Globus pallidus (tissue), 1 donor: ENCODE measurements around the gene RPTOR.

Experiments
- DNase-seq: peaks from one replicate; pipeline ENCODE4 v3.0.0-alpha.2; 2015; ENCODE audit warnings: low spot score

Gene RPTOR

DNA sequence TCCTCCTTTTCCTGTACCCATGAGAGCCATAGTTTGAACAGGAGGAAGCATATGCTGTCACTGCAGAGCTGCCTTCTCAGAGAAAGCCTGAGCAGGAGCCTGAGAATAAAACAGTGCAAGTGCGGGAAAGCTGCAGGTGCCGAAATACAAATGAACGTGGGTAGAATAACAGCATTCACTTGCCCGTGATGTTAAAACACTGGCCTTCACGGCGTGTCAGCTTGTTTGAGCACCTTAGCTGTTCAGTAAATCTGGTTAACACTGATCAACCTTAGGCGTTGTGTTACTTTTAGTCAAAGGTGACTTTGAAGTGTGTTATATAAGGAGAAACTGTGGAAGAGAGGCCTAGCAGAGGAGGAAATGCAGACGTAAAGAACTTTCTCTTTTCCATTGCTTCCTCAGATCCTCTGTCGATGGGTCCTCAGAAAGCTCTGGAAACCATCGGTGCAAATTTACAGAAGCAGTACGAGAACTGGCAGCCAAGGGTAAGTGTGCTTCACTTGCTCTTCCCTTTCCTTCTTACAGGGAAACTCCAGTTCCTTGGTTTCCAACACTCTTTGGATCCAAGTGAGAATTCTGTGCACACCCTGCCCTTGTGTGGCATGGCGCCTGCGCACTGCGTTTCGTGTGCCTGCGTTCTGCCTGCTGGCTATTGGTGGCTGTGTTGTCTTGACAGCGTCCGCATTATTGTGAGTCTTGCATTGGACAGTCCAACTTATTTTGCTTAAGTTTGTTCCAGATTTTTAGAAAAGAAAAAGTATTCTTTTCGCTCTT lies 98.9 kb downstream of the RPTOR start:
- no peak for DNase-seq

DNA sequence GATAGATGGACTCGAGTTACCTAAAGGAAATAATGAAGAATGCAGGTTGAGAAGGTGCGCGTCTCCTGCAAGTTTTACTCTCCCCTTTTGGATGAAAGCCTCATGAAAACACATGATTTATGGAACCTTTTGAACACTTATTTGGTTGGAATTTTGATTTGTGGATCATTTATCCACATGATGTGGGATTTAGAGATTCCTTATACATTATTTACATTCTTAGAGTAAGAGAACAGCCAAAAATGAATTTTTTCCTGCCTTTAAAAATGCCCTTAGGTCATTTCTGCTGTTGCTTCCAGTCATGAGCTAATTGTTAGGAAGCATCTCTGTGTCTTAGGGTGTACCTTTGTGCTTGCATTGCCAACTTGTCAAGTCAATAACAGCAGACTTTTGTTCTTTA lies 99.9 kb downstream of the RPTOR start:
- DNase-seq, result no peak

DNA sequence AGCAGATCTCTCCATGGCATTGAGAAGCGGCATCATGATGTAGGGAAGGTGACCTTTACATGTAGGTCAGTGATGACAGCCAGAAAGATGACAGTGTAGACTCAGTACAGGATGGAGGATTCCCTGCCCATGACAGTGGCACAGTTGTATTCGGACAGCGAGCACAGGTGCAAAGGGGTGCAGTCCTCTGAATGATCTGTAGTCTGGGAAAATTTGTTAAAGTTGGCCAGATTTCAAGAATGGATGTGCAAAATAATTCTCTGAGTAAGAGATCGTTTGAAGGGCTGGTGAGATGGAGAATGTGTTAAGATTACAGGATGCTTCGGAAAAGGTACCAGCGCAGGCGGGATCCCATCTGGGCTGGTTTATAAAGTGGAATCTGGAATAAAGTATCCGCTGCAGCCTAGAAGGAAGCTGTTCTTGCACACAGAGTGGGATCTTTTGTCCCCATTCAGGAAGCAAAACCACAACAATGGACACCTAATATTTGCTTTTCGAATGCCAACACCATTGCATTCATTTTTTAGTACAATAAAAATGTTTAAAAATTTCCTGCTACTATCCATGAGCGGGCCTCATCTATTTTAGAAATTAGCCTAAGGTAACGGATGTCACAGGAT lies 101.2 kb downstream of the RPTOR start:
- no peak for DNase-seq

DNA sequence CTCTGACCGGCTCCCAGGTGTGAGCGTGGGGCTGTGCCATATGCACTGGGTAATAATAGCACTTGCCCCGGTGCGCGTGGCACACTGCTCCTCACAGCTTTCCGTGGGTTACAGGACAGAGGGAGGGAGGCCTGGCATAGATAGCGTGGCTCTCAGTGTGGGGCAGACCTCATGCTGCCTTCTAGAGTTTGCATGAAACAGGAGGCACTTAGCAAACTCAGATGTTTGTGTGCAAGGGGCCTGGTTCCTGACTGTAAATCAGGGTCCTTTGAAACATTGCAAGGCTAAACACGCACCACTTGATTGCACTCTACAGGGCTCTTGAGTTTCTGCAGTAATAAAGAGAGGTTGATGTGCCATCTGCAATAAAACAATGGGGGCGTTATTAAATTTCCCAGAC lies 101.7 kb downstream of the RPTOR start:
- no peak for DNase-seq

DNA sequence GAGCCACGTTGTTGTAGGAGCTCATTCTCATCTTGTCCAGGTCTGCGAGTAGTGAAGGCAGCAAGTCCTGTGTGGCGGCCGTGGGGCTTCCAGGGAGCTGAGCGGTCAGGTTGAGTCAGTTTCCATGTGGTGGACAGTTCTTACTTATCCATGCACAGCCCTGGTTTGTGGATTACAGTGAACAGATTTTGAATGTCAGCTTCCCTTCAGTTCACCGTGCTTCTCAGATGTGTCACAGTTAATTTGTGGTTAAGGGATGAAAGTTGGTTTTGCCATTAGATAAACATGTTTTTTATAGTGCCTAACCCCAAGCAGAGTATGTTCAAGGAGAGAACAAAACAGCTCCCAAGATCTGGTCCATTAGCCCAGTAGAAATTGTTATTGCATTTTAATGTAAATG lies 103.1 kb downstream of the RPTOR start:
- no peak for DNase-seq

DNA sequence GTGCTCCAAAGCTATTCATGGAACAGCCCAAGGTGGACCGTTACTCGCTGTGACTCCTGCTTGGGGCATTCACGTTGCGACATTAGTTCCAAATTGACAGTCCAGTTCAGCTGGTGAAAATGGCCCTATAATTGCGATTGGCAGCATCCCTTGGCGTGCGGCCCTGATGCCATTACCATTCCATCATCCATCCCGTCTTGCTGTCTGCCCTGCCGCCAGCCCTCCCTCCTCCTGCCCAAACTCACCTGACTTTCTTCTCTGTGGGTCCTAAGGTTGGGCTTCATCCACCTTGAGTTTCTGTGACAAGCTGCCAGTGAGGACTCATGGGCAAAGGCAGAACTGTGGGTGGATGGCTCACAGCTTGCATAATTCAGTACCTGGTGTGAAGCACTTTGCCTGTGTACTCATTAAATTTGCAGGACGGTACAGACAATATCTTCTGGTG lies 104.6 kb downstream of the RPTOR start:
- no peak for DNase-seq

DNA sequence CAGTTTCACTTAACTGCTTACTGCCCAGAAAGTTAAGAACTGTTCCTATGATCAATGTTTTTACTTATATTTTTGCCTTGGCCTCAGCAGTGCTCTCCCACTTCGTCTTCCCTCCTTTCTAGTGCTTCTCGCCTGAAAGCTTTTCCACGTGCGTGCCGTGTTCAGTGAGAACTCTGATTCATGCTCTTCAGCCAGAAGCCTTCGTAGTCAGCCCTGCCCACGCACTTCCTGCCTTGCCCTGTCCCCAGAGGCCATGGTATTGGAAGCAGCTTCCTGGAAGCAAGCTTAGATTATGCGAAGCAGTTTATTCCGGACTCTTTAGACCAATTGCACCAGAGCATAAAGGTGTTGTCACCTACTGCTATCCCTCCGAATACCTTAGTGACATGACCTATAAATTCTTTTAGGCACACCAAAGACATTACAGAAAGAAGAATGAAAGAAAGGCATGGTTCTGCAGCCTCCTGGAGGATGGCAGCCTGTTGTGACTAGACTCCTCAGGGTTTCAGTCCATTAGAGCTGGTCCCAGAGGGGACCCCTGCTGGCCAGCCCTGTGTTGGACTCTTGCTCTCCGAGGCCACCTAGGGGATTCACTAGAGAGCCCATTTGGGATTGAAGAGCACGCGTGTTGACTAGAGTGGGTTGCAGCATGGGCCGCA lies 105.2 kb downstream of the RPTOR start:
- DNase-seq, result peak; percentile 18

DNA sequence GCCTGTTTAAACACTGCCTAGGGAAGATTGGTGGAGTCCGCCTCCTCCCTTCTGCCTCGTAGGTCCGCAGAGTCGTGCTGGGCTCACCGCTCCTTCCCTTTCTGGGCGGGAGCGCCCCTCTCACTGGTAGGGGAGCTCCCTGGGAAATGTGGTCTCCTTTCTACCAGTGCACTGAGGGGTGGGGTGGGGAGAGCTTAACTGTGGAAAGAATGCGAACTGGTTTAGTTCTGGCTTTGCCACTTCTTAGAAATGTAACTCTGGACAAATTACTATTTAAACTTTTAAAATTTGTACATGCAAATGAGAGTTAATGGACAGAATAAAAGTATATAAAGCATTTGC lies 105.7 kb downstream of the RPTOR start:
- DNase-seq, result no peak

DNA sequence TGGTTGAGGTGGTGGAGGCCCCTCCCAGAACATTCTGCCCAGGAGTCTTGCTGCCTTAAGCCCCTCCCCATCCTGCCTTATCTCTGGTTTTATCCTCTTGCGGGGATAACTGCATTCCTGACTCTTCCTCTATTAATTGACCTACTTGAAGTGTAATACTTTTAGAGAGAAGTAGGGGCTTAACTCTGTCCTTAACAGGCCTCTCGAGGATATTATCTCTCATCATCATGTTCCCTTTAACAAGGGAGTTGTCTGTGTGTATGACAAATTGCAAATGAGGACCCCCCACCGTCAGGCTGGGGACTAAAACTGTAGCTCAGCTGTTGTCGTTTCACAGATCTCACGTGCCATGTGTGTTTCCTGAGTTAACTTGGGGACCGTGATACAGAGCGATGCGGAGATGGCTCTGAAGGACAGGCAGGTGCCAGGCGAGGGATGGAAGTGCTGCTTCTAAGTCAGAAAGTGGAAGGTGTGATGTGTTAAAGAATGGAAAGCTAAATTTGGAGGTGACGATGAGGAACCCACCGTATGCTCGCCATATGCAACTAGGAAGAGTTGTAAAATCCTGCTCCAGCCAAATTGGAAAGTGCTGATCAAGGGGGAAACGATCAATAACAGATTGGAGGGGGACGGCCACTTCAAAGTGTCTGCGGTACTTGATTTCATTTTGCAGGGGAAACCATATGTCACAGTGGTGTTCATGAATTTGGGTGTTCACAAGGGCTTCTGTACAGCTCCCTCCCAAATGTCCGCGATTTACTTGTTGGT lies 106.3 kb downstream of the RPTOR start:
- DNase-seq, result no peak

DNA sequence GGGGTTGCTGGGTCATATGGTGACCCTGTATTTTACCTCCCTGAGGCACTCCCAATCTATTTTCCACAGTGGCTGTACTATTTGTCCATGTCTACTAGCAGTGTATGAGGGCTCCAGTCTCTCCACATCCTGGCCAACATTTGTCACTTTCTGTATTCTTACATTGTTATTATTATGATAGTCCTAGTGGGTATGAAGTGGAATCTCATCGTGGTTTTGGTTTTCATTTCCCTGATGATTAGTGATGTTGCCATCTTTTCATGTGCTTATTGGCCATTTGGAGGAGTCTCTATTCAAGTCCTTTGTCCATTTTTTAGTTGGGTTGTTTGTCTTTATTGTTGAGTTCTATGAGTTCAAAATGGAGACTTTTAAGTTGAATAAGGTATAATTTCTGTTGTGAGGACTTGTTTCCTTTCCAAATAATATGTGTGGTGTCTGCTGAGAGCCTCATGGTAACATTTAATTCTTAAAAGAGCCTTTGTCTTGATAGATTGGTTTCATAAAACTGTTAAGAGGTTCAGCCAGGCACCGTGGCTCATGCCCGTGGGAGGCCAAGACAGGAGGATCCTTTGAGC lies 108.2 kb downstream of the RPTOR start:
- DNase-seq, result no peak

DNA sequence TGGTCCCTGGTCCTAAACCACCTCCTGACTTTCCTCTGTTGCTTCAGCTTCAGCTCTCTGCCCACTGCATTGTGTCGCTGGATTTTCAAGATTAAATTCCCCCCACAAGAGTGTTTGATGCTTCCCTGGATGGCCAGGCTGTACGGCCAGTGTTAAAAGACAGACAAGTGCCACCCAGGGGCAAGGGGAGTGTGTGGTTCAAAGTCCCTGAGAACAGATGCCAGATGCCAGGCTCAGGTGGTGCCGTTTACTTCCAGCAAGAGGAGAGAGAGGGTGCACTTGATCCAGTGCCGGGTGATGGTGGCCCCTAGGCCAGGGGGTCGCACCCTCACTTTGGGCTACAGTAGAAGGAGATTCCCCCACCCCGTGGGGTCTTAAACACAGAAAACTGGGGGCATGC lies 109.2 kb downstream of the RPTOR start:
- no peak for DNase-seq

DNA sequence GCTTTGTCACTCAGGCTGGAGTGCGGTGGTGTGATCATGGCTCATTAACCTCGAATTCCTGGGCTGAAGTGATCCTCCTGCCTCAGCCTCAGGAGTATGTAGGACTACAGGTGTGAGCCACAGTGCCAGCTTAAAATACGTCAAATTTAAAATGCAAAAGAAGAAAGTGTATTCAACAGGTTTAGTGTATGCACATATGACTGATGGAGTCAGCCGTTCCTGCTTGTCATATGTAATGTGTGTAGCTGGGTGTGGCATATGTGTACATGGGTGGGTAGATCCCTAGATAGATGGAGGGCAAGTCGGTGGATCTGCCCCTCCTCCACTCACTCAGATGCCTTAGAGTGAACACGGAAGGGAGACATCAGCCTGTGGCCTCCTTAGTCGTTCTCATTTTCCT lies 111.0 kb downstream of the RPTOR start:
- no peak for DNase-seq

DNA sequence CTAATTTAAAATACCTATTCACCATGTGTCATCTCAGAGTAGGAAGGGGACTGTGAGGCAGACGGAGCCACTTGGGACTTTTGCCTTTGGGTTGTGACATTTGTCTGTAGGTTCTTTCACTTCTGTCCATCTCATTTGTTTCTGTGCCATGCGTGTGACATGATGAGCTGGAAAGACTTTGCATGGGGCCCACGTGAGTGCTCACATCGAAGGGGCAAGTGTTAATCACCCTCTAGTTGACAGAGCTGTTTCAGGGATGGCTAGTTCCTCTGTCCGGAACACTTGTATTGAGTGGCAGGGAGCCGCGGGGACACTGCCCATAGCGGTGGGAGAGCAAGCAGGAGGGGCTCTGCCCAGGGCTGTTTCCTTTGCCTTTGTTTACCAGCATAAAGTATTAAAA lies 112.0 kb downstream of the RPTOR start:
- DNase-seq, result peak; percentile 32

DNA sequence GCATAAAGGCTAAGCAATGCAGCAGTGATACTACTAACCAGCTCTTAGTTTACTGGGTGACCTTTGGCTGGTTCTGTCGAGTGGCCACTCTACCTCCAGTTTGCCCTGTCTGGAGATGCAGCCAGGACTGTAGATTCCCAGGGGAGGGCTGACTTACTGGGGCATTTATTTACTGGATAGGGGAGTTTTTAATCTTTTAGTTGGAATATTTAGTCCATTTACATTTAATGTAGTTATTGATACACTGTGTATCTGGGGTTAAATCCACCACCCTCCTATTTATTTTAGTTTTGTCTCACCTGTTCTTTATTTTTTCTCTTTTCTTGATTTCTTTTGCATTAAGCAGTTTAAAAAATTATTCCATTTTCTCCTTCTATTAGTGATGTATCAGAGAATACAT lies 112.9 kb downstream of the RPTOR start:
- no peak for DNase-seq

DNA sequence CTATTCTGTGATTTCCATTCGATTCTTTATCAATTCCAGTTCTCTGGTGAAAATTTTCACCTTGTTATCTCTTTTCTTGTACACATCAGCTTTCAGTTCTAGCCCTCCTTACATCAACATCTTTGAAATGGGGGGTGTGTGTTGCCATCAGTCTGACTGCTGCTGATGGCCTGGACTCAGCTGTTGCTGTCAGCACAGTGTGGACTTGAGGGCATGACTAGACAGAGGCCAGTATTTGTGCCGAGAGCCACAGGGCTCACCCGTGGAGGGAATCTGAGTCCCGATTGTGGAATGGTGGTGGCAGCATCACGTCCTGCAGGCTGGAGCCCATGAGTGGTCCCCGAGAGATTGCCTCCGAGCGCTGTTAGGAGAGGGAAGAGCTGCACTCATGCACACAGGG lies 114.2 kb downstream of the RPTOR start:
- DNase-seq, result no peak

DNA sequence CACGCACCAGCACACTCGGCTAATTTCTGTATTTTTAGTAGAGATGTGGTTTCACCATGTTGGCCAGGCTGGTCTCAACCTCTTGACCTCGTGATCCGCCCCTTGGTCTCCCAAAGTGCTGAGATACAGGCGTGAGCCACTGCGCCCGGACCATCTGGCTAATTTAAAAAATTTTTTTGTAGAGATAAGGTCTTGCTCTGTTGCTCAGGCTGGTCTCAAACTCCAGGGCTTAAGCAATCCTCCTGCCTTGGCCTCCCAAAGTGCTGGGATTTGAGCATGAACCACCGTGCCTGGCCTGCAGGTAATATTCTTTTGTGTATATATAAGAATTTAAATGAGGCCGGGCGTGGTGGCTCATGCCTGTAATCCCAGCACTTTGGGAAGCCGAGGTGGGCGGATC lies 115.0 kb downstream of the RPTOR start:
- no peak for DNase-seq

DNA sequence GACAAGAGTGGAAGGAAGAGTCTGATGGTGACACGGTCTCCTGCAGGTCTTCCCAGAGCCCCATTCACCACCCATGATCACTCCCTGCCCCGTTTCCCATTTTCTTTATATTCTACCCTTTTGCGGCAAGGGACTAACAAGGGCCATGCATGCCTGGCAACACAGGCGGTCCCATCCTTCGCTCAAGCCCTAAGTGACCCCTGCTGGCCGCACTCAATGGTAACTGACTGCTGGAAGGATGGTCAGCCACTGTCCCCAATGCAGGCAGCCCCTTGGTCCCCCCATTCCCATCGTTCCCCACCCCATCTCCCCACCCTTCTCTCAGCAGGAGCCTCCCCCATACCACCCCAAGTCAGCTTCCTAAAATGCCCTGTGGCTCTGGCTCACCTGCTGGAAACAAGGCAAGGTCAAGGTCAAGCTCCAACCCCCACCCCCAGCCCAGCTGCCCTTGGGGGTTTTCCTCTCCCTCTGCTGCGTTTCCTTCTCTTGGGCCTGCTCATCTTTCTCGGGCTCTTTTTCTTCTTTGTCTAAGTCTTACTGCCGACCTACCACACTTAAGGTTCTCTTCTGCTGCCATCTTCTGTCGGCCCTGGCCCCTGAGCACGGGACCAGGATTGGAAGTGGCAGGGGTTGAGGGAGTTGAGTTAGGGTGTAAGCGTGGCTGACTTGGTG lies 116.0 kb downstream of the RPTOR start:
- no peak for DNase-seq

DNA sequence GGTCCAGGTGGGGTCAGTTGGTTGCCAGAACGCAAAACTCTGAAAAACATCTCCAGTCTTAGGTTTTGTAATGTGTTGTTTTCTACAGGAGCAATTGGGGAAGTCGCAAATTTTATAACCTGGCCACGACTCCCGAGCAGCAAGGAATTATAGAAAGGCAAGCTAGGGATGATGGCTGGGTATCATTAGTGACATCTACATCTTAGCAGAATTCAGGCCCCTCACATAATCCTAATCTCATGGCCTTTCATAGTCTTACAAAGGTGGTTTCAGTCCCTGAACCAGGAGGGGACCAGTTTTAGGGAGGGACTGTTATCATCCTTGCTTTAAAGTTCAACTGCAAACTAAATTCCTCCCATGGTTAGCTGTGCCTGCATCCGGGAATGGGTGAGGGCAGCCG lies 117.9 kb downstream of the RPTOR start:
- DNase-seq, result no peak

DNA sequence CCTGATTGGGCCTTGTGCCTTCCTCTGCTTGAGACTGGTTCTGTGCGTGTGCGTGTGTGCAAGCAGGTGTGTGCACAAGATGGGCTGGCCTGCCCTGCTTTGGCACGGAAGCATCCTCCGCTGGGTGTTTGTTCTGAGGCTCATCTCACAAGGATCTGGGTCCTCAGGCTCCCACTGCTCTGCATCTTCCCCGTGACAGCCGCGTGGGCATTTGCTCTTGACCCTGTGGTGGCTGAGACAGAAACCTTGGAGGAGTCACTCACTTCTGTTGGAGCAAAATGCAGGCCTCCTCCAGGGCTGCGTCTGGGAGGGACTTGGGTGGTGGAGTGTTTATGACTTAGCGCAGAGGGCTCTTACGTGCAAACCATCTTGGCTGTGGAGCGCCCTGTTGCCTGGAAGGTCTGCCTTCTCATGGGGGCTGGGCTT lies 119.2 kb downstream of the RPTOR start:
- no peak for DNase-seq

DNA sequence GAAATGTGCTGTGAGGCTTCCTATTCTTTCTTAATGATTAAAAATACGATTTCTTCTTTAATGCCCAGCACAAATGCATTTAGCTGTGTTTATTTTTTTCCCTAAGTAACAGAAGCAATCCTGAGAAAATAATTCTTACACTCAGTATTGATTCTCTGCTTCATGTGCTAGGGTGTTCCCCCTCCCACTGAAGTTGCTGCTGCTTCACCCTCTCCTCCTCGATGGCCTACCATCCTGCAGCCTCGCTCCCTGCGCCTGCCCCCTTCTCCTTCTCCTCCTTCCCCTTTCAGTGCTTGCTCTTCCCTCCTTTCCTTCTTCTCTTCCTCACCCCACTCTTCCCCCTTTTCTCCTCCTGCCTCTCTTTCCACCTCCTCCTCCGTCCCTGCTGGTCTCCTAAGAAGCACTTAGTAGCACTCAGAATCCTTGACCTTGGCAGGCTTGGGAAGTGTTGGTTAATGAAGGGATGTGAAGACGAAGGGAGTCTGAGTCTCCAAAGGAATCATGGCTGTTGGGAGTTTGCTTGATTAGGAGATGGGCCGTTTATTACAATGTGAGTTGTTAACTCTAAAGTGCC lies 119.7 kb downstream of the RPTOR start:
- no peak for DNase-seq

DNA sequence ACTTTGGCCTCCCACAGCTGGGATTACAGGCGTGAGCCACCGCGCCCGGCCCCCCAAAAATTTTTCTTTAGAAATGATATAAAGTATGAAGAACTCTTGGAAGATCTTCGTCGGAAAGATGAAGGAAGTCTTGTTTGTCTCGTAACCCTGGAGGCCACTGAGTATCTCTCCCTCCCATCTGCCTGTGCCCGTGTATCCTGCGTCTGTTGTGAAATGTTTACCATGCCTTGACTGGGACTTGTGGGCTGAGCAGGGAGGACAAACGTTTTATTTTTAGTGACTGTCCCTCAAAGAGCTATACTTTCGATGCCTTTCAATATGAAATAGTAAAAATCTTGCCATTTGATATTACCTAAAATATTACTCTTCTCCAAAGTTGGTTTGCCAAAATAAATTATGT lies 121.2 kb downstream of the RPTOR start:
- DNase-seq, result no peak
